Fibroblast of skin of scalp (primary cell): ENCODE measurements around the gene NPLOC4.
A peak's percentile ranks its signal among the peaks of the same experiment; 100 is the strongest.

Experiments
- DNase-seq: peaks from one replicate; pipeline ENCODE4 v3.0.0-alpha.2; 2013

NPLOC4 gene

GRCh38 chr17:81564778-81565177, 72.1 kb downstream of the NPLOC4 start:
- DNase-seq, result no peak

GRCh38 chr17:81563861-81564586, 72.9 kb downstream of the NPLOC4 start:
- peak; percentile 55 for DNase-seq

- no peak for DNase-seq
Measured at GRCh38 chr17:81561494-81561885, 75.4 kb downstream of the NPLOC4 start.

GRCh38 chr17:81558941-81559806, 77.7 kb downstream of the NPLOC4 start:
- peak; percentile 42 for DNase-seq

- DNase-seq, result no peak
Measured at GRCh38 chr17:81558115-81558468, 78.8 kb downstream of the NPLOC4 start.

GRCh38 chr17:81557276-81558114, 79.4 kb downstream of the NPLOC4 start:
- no peak for DNase-seq

- DNase-seq, result no peak
Measured at GRCh38 chr17:81556863-81557262, 80.0 kb downstream of the NPLOC4 start.

- DNase-seq, result no peak
Measured at GRCh38 chr17:81556175-81556691, 80.7 kb downstream of the NPLOC4 start.

- peak; percentile 92 for DNase-seq
Measured at GRCh38 chr17:81553616-81554181, 83.2 kb downstream of the NPLOC4 start.

GRCh38 chr17:81553018-81553615, 83.8 kb downstream of the NPLOC4 start:
- peak; percentile 78 for DNase-seq

- peak; percentile 81 for DNase-seq
Measured at GRCh38 chr17:81552244-81553017, 84.5 kb downstream of the NPLOC4 start, which contains the start of gene FAAP100. Gene FAAP100, minus strand, starts transcription at chr17:81552353. Its CDS starts 23 bp downstream, at chr17:81552330.

- no peak for DNase-seq
Measured at GRCh38 chr17:81551458-81552243, 85.3 kb downstream of the NPLOC4 start.

GRCh38 chr17:81550830-81551457, 86.0 kb downstream of the NPLOC4 start:
- no peak for DNase-seq

- no peak for DNase-seq
Measured at GRCh38 chr17:81550285-81550684, 86.6 kb downstream of the NPLOC4 start.

GRCh38 chr17:81549826-81550225, 87.1 kb downstream of the NPLOC4 start:
- DNase-seq, result no peak

GRCh38 chr17:81549031-81549557, 87.8 kb downstream of the NPLOC4 start:
- DNase-seq, result no peak

GRCh38 chr17:81547614-81547982, 89.3 kb downstream of the NPLOC4 start:
- no peak for DNase-seq

GRCh38 chr17:81546906-81547613, 89.9 kb downstream of the NPLOC4 start:
- no peak for DNase-seq
